ENCODE results near the gene DGKE. TPM values are rescaled to one million over a fixed set of nuclear protein-coding genes. Genes with fewer than 3 reads are reported as not detected.

The DGKE gene
- total RNA-seq, 1 donor from 2014 or later = 12.7 TPM

- H3K4me3 ChIP-seq = no peak overlapping the region
- peaks cover 12% of the 10 kb centered on the region for H3K9me3 ChIP-seq
- intact Hi-C loops (cut with DNase I) = no loop called here
- DNase-seq (no peak), ATAC-seq (no peak)
- peaks cover 27% of the 10 kb centered on the region for H3K36me3 ChIP-seq
- H3K4me1 ChIP-seq = no peaks in the 10 kb centered on the region
- H3K27ac ChIP-seq = no peak overlapping the region
- TF ChIP-seq CTCF (IDR thresholded peaks at IDR 0.05) = no peak
- H3K27me3 ChIP-seq (ENCODE audit: low read depth) = no peaks in the 10 kb centered on the region
These were observed 49.7 kb downstream of the DGKE start for GRCh38 chr17:56883616-56884015.

- ATAC-seq (peak in 1 of 2 donors; percentile 14), DNase-seq (no peak)
- no peak for TF ChIP-seq CTCF (IDR thresholded peaks at IDR 0.05)
- H3K4me3 ChIP-seq = no peak overlapping the region
- no peak overlapping the region for H3K27ac ChIP-seq
- no peaks in the 10 kb centered on the region for H3K4me1 ChIP-seq
- peaks cover 13% of the 10 kb centered on the region for H3K9me3 ChIP-seq
- no peaks in the 10 kb centered on the region for H3K27me3 ChIP-seq (ENCODE audit: low read depth)
- intact Hi-C loops (cut with DNase I) = no loop called here
- H3K36me3 ChIP-seq = peaks cover 38% of the 10 kb centered on the region
These were observed 50.7 kb downstream of the DGKE start for GRCh38 chr17:56884483-56885311.

GRCh38 chr17:56885312-56885657 lies 51.3 kb downstream of the DGKE start:
- intact Hi-C loops (cut with DNase I) = no loop called here
- no peak for TF ChIP-seq CTCF (IDR thresholded peaks at IDR 0.05)
- Histone ChIP-seq H3K4me3 (no peak overlapping the region), H3K27ac (no peak overlapping the region), H3K27me3 (ENCODE audit: low read depth) (no peaks in the 10 kb centered on the region), H3K4me1 (no peaks in the 10 kb centered on the region), H3K9me3 (peaks cover 13% of the 10 kb centered on the region), H3K36me3 (peaks cover 44% of the 10 kb centered on the region)
- ATAC-seq = no peak
- no peak for DNase-seq

GRCh38 chr17:56886288-56886731 lies 52.4 kb downstream of the DGKE start:
- Histone ChIP-seq H3K9me3 (peaks cover 13% of the 10 kb centered on the region), H3K27ac (no peak overlapping the region), H3K27me3 (ENCODE audit: low read depth) (no peaks in the 10 kb centered on the region), H3K4me3 (no peak overlapping the region), H3K4me1 (no peaks in the 10 kb centered on the region), H3K36me3 (peaks cover 54% of the 10 kb centered on the region)
- no peak for DNase-seq
- ATAC-seq = no peak
- TF ChIP-seq CTCF (IDR thresholded peaks at IDR 0.05) = no peak
- intact Hi-C loops (cut with DNase I) = no loop called here

- no peak overlapping the region for H3K27ac ChIP-seq
- no peak overlapping the region for H3K4me3 ChIP-seq
- no peaks in the 10 kb centered on the region for H3K4me1 ChIP-seq
- ATAC-seq (no peak), DNase-seq (no peak)
- intact Hi-C loops (cut with DNase I) = no loop called here
- H3K36me3 ChIP-seq = peaks cover 62% of the 10 kb centered on the region
- TF ChIP-seq CTCF (IDR thresholded peaks at IDR 0.05) = no peak
- peaks cover 13% of the 10 kb centered on the region for H3K9me3 ChIP-seq
- H3K27me3 ChIP-seq (ENCODE audit: low read depth) = no peaks in the 10 kb centered on the region
These were observed 53.2 kb downstream of the DGKE start for GRCh38 chr17:56887105-56887504.

All from lower lobe of right lung (tissue), 2 donors.